ENCODE data around the gene TNNI3.
"Not testable (repeated sequence)": the region's sequence is repeated elsewhere in the genome, so short reads cannot be mapped to it uniquely, and the experiment has no call there.

TNNI3 gene

DNA sequence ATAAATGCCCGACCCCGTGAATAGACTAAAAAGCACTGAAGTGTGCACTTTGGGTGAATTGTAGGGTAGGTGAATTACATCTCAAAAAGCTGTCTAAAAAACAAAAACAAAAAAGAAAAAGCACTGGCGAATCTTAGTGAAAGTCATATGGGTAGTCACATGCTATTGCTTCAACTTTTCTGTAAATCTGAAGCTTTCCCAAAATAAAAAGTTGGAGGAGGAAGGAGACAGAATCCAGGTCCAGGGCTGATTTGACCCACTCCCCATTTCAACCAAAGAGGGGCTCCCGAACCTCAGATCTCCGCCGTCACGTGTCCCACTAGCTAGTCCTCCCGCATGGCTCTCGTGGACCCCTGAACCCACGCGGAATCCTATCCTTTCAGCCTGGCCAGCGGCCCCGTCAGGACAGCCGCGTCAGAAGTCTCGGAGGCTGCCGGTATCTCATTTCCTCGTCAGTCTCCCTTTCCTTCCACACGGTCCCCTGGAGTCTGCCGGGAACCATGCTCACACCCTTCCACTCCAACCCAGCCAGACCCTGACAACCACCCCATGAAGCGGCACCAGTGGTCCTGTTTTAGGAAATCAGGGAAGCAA lies 46.2 kb downstream of the TNNI3 start:
- no peak for DNase-seq

DNA sequence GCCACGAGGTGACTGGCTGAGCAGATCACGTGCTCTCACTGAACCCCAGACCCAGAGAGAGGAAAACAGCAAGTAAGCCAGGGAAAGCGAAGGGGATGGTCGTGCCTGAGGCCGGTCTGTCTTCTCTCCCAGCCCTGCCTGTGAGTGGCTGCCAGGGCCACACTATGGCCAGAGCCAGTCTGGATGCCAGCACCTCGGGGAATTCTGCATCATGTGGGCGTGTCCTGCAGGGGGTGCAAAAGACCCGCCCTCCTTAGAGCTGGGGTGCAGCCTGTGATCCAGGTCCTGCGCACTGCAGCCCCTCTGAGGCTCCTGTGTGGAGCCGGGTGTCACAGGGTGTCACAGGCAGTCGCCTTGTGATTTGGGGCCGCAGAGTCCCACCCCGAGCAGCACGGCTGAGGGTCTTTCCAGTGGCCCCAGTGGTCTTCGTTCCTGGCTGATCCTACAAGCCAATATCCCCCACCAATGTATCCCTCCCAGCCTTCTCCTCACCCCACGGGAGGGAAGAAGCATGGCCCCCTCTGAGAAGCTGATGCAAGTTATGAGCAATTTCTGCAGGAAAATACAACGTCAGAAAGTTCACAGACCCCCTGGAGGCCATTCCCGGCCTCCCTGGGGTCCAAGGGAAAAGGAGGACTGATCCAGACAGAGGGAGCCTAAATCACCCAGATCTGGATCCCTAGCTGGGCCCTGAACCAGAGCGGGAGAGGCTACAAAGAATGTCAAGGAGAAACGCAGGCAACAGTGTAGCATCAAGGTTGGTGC lies 47.8 kb downstream of the TNNI3 start:
- DNase-seq = no peak

DNA sequence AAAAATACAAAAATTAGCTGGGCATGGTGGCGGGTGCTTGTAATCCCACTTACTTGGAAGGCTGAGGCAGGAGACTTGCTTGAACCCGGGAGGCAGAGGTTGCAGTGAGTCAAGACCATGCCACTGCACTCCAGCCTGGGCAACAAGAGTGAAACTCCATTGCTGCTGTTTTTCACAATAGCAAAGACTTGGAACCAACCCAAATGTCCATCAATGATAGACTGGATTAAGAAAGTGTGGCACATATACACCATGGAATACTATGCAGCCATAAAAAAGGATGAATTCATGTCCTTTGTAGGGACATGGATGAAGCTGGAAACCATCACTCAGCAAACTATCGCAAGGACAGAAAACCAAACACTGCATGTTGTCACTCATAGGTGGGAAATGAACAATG lies 50.3 kb downstream of the TNNI3 start:
- not testable (repeated sequence) for DNase-seq

DNA sequence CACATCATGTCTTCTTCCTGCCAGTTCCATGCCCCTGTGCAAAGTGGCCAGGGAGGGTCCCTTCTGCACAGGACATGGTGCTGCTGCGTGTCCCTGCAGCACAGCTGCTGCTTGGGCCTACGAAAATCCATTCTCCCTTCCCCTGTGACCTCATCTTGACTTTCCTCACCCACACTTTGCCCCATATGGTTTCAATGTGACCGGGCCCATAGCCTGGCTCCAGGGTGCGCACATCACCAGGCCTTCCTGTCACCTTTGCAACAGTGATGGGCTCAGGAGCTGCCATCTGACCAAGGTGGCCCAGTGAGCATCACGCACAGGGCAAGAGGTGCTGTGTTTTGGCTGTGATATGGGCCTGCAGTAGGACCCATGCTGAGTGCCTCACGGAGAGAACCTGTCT lies 50.9 kb downstream of the TNNI3 start:
- DNase-seq = no peak

DNA sequence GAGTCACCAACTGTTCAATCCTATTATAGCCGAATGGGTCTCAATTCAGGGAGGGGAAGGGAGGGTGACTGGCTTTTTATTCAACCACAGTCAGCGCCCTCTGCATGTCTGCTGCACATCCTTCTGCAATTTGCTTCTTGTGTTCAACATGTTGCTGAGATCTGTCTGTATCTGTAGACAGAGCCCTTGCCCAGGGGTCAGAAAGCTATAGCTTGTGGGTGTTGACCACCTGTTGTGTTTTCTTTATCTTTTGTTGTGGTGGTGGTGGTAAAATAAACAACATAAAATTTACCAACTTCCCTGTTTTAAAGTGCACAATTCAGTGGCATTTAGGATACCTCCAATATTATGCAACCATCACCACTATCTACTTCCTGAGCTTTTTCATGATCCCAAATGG lies 52.3 kb downstream of the TNNI3 start:
- no peak for DNase-seq

DNA sequence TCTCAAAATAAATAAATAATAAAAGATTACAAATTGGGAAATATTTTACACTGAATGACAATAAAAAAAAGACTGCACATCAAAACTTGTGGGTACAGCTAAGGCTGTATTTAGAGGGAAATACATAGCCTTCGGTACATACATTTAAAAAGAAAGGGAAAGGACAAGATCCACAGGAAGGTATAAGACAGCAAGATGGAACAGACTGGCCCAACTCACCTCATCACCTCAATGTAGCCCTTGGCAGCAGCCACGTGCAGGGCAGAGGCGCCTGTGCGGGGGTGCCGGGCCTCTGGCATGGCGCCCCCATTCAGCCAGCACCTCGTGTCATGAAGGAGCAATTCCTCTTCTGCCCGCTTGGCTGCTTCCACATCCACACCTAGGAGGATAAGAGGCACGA lies 54.3 kb downstream of the TNNI3 start:
- DNase-seq = no peak
